Subcutaneous abdominal adipose tissue (tissue), 5 donors: ENCODE measurements around the gene NUSAP1.
"Not testable (repeated sequence)": the region's sequence is repeated elsewhere in the genome, so short reads cannot be mapped to it uniquely, and the experiment has no call there.

Experiments used
- H3K27ac ChIP-seq: one replicate; pipeline ENCODE4 v1.7.0; 2013; ENCODE audit warnings: low read depth, mild to moderate bottlenecking, inconsistent platforms, low read length, moderate library complexity
- H3K27me3 ChIP-seq, 5 donors: one replicate each; pipeline ENCODE4 v1.7.0; 2013; ENCODE audit warnings: low read length in 5 of 5, inconsistent platforms in 1 of 5; ENCODE audit not compliant: control insufficient read depth in 5 of 5, insufficient read depth in 4 of 5
- H3K36me3 ChIP-seq, 5 donors: one replicate each; pipeline ENCODE4 v1.7.0; 2013; ENCODE audit warnings: low read length in 5 of 5; ENCODE audit not compliant: control insufficient read depth in 5 of 5, insufficient read depth in 5 of 5
- H3K4me1 ChIP-seq, 5 donors: one replicate each; pipeline ENCODE4 v1.7.0; 2013; ENCODE audit warnings: low read length in 5 of 5, mild to moderate bottlenecking in 3 of 5, moderate library complexity in 1 of 5; ENCODE audit not compliant: control insufficient read depth in 5 of 5, insufficient read depth in 5 of 5
- H3K4me3 ChIP-seq, 5 donors: one replicate each; pipeline ENCODE4 v1.7.0; 2013; ENCODE audit warnings: low read length in 5 of 5, low read depth in 1 of 5
- H3K9ac ChIP-seq, 5 donors: one replicate each; pipeline ENCODE4 v1.7.0; 2013; ENCODE audit warnings: low read length in 5 of 5, mild to moderate bottlenecking in 4 of 5, moderate library complexity in 3 of 5
- H3K9me3 ChIP-seq, 5 donors: one replicate each; pipeline ENCODE4 v1.7.0; 2013; ENCODE audit warnings: low read length in 5 of 5; ENCODE audit not compliant: control insufficient read depth in 5 of 5
- donor health status: healthy.
- donor health status: healthy.
- donor health status: healthy.
- donor health status: healthy.
- donor health status: healthy.

Gene NUSAP1

GRCh38 chr15:41425907-41426306 lies 93.2 kb downstream of the NUSAP1 start:
- H3K36me3 ChIP-seq, H3K27me3 ChIP-seq, H3K4me1 ChIP-seq, H3K27ac ChIP-seq, H3K4me3 ChIP-seq, H3K9ac ChIP-seq, H3K9me3 ChIP-seq: not testable (repeated sequence)

- Histone ChIP-seq H3K9me3 (no peaks in the 10 kb centered on the region), H3K36me3 (no peaks in the 10 kb centered on the region), H3K9ac (no peak overlapping the region), H3K27me3 (no peaks in the 10 kb centered on the region), H3K27ac (no peak overlapping the region), H3K4me3 (no peak overlapping the region), H3K4me1 (no peaks in the 10 kb centered on the region)
These were observed 96.6 kb downstream of the NUSAP1 start for GRCh38 chr15:41429003-41429890.
